Ishikawa (cell line): ENCODE measurements around the gene SPRYD4.

Source experiments
- CEBPB ChIP-seq: IDR thresholded peaks from 2 replicates; pipeline ENCODE4 v1.6.1; 2012
- CREB1 ChIP-seq: IDR thresholded peaks from 2 replicates; pipeline ENCODE4 v1.6.1; 2012; ENCODE audit warnings: low read depth
- EGR1 ChIP-seq: IDR thresholded peaks from 2 replicates; pipeline ENCODE4 v1.6.1; 2012
- EP300 ChIP-seq: IDR thresholded peaks from 2 replicates; pipeline ENCODE4 v1.6.1; 2012; ENCODE audit warnings: borderline replicate concordance
- FOXM1 ChIP-seq: IDR thresholded peaks from 2 replicates; pipeline ENCODE4 v1.6.1; 2012; ENCODE audit warnings: low read depth, borderline replicate concordance
- NFIC ChIP-seq: IDR thresholded peaks from 2 replicates; pipeline ENCODE4 v1.6.1; 2012
- RAD21 ChIP-seq: IDR thresholded peaks from 2 replicates; pipeline ENCODE4 v1.6.1; 2012; ENCODE audit warnings: low read depth
- TAF1 ChIP-seq: IDR thresholded peaks from 2 replicates; pipeline ENCODE4 v1.6.1; 2012; ENCODE audit warnings: low read depth, mild to moderate bottlenecking
- TCF12 ChIP-seq: IDR thresholded peaks from 2 replicates; pipeline ENCODE4 v1.6.1; 2012; ENCODE audit warnings: low read depth
- TEAD4 ChIP-seq: IDR thresholded peaks from 2 replicates; pipeline ENCODE4 v1.6.1; 2012
- YY1 ChIP-seq: IDR thresholded peaks from 2 replicates; pipeline ENCODE4 v1.6.1; 2012; ENCODE audit warnings: low read depth
- ZBTB7A ChIP-seq: IDR thresholded peaks from 2 replicates; pipeline ENCODE4 v1.6.1; 2012; ENCODE audit warnings: low read depth
- TF ChIP-seq, protein P1 (sequence below): IDR thresholded peaks from 2 replicates; pipeline ENCODE4 v1.6.1; 2012
- TF ChIP-seq, protein P2 (sequence below): IDR thresholded peaks from 2 replicates; pipeline ENCODE4 v1.6.1; 2012
- TF ChIP-seq, protein P3 (sequence below): IDR thresholded peaks from 2 replicates; pipeline ENCODE4 v1.6.1; 2012; ENCODE audit warnings: low read depth, mild to moderate bottlenecking

SPRYD4 gene

DNA sequence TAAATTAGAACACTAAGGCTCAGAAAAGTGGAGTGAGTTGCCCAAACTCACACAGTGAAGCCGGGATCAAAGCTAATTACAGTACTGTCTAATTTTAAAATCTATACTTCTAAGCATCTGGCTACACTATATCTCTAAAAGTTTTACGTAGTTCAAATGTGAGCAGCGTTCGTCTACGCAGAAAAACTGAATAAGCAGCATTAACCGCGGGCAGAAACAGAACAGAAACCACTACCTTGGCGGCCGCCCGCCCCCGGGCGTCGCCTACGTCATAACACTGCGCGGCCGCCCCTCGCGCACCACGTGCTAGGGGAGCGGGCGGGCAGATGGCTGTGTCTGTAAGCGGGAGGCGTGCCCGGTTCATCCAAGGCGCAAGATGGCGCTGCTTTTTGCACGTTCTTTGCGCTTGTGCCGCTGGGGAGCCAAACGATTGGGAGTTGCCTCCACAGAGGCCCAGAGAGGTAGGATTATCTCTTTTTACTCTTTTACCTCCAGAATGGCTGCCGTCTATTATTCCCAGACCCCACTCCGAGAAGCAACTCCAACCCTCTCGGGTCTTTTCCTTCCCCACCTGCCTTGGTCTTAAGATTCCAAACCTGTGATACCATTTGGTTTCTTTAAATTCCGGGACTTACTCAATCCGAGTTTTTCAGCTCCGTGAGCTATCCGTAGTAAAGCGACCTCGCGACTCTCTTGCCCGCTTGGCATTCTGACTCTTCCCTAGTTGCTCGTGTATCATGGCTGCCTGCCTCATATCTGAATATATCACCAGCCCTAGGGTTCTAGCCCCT, at the start of gene SPRYD4:
Gene SPRYD4 (plus strand): TSS at position 363 of the 791 bp plus-strand sequence. CDS start 14 bp downstream, at position 377.
- TF ChIP-seq ZBTB7A (no peak), CEBPB (no peak), TEAD4 (no peak), YY1 (peak; percentile 96), FOXM1 (0 out of 2 replicates have a peak, but pooled peaks have one; percentile 45), TAF1 (peak; percentile 98), EP300 (peak; percentile 54; the same call in 1 of the 2 replicates), NFIC (peak; percentile 31; the same call in 1 of the 2 replicates), CREB1 (peak; percentile 96), RAD21 (peak; percentile 14; the same call in 1 of the 2 replicates), TCF12 (peak; percentile 81), EGR1 (peak; percentile 96)
- TF ChIP-seq, protein P1, sequence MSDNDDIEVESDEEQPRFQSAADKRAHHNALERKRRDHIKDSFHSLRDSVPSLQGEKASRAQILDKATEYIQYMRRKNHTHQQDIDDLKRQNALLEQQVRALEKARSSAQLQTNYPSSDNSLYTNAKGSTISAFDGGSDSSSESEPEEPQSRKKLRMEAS = peak; percentile 100
- TF ChIP-seq, protein P2, sequence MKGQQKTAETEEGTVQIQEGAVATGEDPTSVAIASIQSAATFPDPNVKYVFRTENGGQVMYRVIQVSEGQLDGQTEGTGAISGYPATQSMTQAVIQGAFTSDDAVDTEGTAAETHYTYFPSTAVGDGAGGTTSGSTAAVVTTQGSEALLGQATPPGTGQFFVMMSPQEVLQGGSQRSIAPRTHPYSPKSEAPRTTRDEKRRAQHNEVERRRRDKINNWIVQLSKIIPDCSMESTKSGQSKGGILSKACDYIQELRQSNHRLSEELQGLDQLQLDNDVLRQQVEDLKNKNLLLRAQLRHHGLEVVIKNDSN = peak; percentile 97
- TF ChIP-seq, protein P3, sequence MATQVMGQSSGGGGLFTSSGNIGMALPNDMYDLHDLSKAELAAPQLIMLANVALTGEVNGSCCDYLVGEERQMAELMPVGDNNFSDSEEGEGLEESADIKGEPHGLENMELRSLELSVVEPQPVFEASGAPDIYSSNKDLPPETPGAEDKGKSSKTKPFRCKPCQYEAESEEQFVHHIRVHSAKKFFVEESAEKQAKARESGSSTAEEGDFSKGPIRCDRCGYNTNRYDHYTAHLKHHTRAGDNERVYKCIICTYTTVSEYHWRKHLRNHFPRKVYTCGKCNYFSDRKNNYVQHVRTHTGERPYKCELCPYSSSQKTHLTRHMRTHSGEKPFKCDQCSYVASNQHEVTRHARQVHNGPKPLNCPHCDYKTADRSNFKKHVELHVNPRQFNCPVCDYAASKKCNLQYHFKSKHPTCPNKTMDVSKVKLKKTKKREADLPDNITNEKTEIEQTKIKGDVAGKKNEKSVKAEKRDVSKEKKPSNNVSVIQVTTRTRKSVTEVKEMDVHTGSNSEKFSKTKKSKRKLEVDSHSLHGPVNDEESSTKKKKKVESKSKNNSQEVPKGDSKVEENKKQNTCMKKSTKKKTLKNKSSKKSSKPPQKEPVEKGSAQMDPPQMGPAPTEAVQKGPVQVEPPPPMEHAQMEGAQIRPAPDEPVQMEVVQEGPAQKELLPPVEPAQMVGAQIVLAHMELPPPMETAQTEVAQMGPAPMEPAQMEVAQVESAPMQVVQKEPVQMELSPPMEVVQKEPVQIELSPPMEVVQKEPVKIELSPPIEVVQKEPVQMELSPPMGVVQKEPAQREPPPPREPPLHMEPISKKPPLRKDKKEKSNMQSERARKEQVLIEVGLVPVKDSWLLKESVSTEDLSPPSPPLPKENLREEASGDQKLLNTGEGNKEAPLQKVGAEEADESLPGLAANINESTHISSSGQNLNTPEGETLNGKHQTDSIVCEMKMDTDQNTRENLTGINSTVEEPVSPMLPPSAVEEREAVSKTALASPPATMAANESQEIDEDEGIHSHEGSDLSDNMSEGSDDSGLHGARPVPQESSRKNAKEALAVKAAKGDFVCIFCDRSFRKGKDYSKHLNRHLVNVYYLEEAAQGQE = 0 out of 2 replicates have a peak, but pooled peaks have one; percentile 27

GRCh38 chr12:56420411-56420810, 48.0 kb upstream of the SPRYD4 start:
- no peak for TF ChIP-seq CREB1
- no peak for TF ChIP-seq RAD21
- TF ChIP-seq CEBPB = peak; percentile 78
- TF ChIP-seq, protein P1 = no peak
- no peak for TF ChIP-seq TCF12

- no peak for TF ChIP-seq TAF1
- no peak for TF ChIP-seq CREB1
- TF ChIP-seq RAD21 = no peak
- no peak for TF ChIP-seq NFIC
- TF ChIP-seq EGR1 = no peak
- TF ChIP-seq, protein P1 = no peak
- TF ChIP-seq CEBPB = no peak
- TF ChIP-seq, protein P3 = no peak
- no peak for TF ChIP-seq FOXM1
- no peak for TF ChIP-seq EP300
- no peak for TF ChIP-seq ZBTB7A
- no peak for TF ChIP-seq YY1
- TF ChIP-seq, protein P2 = no peak
- no peak for TF ChIP-seq TCF12
- no peak for TF ChIP-seq TEAD4
Observed at GRCh38 chr12:56425193-56425592, 43.2 kb upstream of the SPRYD4 start.

DNA sequence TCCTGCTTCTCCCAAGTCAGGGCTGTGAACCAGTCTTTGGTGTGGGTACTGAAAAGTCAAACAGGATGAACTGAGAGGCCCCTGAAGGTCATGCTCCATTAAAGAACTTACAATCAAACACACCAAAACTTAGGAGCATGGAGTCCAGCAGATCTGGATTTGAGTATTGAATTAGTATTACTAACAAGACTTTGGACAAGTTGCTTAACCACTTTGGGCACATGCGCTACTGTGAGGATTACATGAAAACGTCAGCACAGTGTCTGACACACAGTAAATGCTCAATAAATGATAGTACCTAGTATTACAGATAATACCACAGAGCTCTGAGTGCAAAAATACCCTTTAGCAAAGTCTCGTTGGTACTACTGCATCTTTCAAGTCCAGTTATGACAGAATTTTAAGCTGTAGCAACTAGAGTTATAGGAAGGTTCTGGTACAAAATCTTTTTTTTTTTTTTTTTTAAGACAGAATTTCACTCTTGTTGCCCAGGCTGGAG, 42.4 kb upstream of the SPRYD4 start:
- no peak for TF ChIP-seq TAF1
- no peak for TF ChIP-seq CEBPB
- TF ChIP-seq, protein P1 = no peak
- no peak for TF ChIP-seq ZBTB7A
- no peak for TF ChIP-seq FOXM1
- no peak for TF ChIP-seq TEAD4
- no peak for TF ChIP-seq YY1
- TF ChIP-seq RAD21 = no peak
- no peak for TF ChIP-seq CREB1
- TF ChIP-seq, protein P3 = no peak
- no peak for TF ChIP-seq TCF12
- TF ChIP-seq NFIC = no peak
- TF ChIP-seq, protein P2 = no peak
